K562 (cell line): Measurements from ENCODE around the gene TIMM22. TPM values are rescaled to one million over a fixed set of nuclear protein-coding genes. Genes with fewer than 3 reads are reported as not detected.

ENCODE experiments used
- ATAC-seq: fragments of 200-7000 bp; cut with Tn5 transposase; 3 replicates; pipeline ENCODE4 v1.9.1; 2020; ENCODE audit warnings: moderate library complexity
- BruUV-seq: library from RNA; stranded (reverse); fragments of 400-500 nt; replicated peaks from 2 replicates; lab custom pipeline; 2021; lab: Mats Ljungman, UMichigan
- CTCF ChIA-PET: fragments of 300-600 bp; formaldehyde crosslinking; extraction: SDS; loops from one replicate; lab custom pipeline; 2021; ENCODE audit warnings: low intra/inter-chr PET ratio; lab: Yijun Ruan, JAX
- POLR2A ChIA-PET: fragments of 300-600, 350-650 bp; sonication (Branson Sonifier 250); formaldehyde crosslinking; extraction: SDS; loops from one replicate; lab custom pipeline; 2021; ENCODE audit warnings: antibody characterized with exemption, inconsistent platforms; lab: Yijun Ruan, JAX
- DNase-seq, 4 experiments: peaks; one replicate each; pipeline versions ENCODE4 v3.0.0 to v3.0.0-alpha.2; 2011 to 2018; ENCODE audit warnings: low spot score in 3 of 4, mixed read lengths in 3 of 4; ENCODE audit errors: extremely low read depth in 1 of 4
- FAIRE-seq: peaks from 2 replicates; lab custom pipeline; 2011; peaks lifted over from hg19 to GRCh38; lab: Jason Lieb, UNC
- H2AFZ ChIP-seq: 2 replicates; pipeline ENCODE4 v1.6.0; 2011; ENCODE audit warnings: low read depth, low read length, control low read depth, inconsistent platforms
- H3K27ac ChIP-seq: fragments of 200-600 bp; 3 replicates; pipeline ENCODE4 v1.8.0; 2011; ENCODE audit warnings: low read depth, mild to moderate bottlenecking, control low read depth, inconsistent platforms, low read length, moderate library complexity, mixed read lengths; ENCODE audit errors: extremely low read depth
- H3K27me3 ChIP-seq, 2 experiments: fragments of 300-600 bp in 1 of 2; 2 replicates in 1 of 2; 3 replicates in 1 of 2; pipeline versions ENCODE4 v1.6.0 to v1.8.0; 2011; ENCODE audit warnings: inconsistent platforms in 2 of 2, low read length in 2 of 2, mild to moderate bottlenecking in 1 of 2, mixed read lengths in 1 of 2, moderate library complexity in 1 of 2; ENCODE audit not compliant: control insufficient read depth in 2 of 2, insufficient read depth in 2 of 2
- H3K36me3 ChIP-seq: fragments of 300-600 bp; 3 replicates; pipeline ENCODE4 v1.8.0; 2011; ENCODE audit warnings: mild to moderate bottlenecking, low read length, inconsistent platforms; ENCODE audit not compliant: control insufficient read depth, insufficient read depth
- H3K4me1 ChIP-seq, 2 experiments: fragments of 200-600 bp in 1 of 2; replicated peaks in 1 of 2; 2 replicates in 1 of 2; 3 replicates in 1 of 2; pipeline versions ENCODE4 v1.5.1 to v1.8.0; 2011; ENCODE audit warnings: inconsistent platforms in 2 of 2, low read length in 2 of 2, mild to moderate bottlenecking in 1 of 2, mixed read lengths in 1 of 2, moderate library complexity in 1 of 2; ENCODE audit not compliant: control insufficient read depth in 2 of 2, insufficient read depth in 2 of 2
- H3K4me2 ChIP-seq: 2 replicates; pipeline ENCODE4 v1.6.1; 2011; ENCODE audit warnings: low read length, control low read depth, inconsistent platforms, mixed read lengths; ENCODE audit not compliant: insufficient read depth
- H3K4me3 ChIP-seq: fragments of 200-600 bp; sonication (generic), shearing (Covaris generic); 2 replicates; pipeline ENCODE4 v1.5.1; 2016; ENCODE audit warnings: control low read depth, inconsistent platforms
- H3K79me2 ChIP-seq: fragments of 200-600 bp; 3 replicates; pipeline ENCODE4 v1.8.0; 2011; ENCODE audit warnings: low read length, inconsistent platforms; ENCODE audit not compliant: control insufficient read depth, insufficient read depth
- H3K9ac ChIP-seq, 2 experiments: 2 replicates each; pipeline versions ENCODE4 v1.6.0 to v1.6.1; 2011; ENCODE audit warnings: low read depth in 2 of 2, low read length in 2 of 2, control low read depth in 1 of 2, inconsistent platforms in 1 of 2, mild to moderate bottlenecking in 1 of 2, mixed read lengths in 1 of 2; ENCODE audit not compliant: insufficient read depth in 1 of 2
- H3K9me1 ChIP-seq: one replicate; pipeline ENCODE4 v1.6.0; 2011; ENCODE audit warnings: inconsistent platforms, mild to moderate bottlenecking, low read length, moderate library complexity; ENCODE audit not compliant: control insufficient read depth, insufficient read depth
- H3K9me3 ChIP-seq: replicated peaks from 2 replicates; pipeline ENCODE4 v1.5.1; 2011; ENCODE audit warnings: low read depth, low read length, inconsistent platforms; ENCODE audit not compliant: control insufficient read depth, insufficient read depth
- H4K20me1 ChIP-seq: replicated peaks from 2 replicates; pipeline ENCODE4 v1.6.1; 2011; ENCODE audit warnings: low read length, inconsistent platforms, mixed read lengths; ENCODE audit not compliant: control insufficient read depth, insufficient read depth
- GABPB1 ChIP-seq: sonication (generic); formaldehyde crosslinking; IDR thresholded peaks from 2 replicates; pipeline ENCODE4 v1.8.0; 2022; ENCODE audit warnings: mild to moderate bottlenecking, missing genetic modification reagents
- MED1 ChIP-seq: sonication (generic); formaldehyde crosslinking; IDR thresholded peaks from 2 replicates; pipeline ENCODE4 v1.8.1; 2023; ENCODE audit warnings: missing genetic modification reagents, borderline replicate concordance
- SIRT6 ChIP-seq: IDR thresholded peaks from one replicate; pipeline ENCODE4 v1.6.1; 2012; ENCODE audit warnings: low read depth, mild to moderate bottlenecking, control low read depth, inconsistent platforms, low read length, moderate library complexity
- SMAD4 ChIP-seq: fragments of 250-450 bp; sonication (Bioruptor Pico); conservative IDR thresholded peaks from 2 replicates; pipeline ENCODE4 v1.8.0; 2021; ENCODE audit warnings: inconsistent platforms, mild to moderate bottlenecking, moderate library complexity
- SRSF7 ChIP-seq: fragments of 200-400 bp; formaldehyde crosslinking; optimal IDR thresholded peaks from 2 replicates; pipeline ENCODE3; 2017; ENCODE audit warnings: mild to moderate bottlenecking, low read depth, low read length
- XRCC5 ChIP-seq: fragments of 200-400 bp; formaldehyde crosslinking; IDR thresholded peaks from 2 replicates; pipeline ENCODE4 v1.6.1; 2017; ENCODE audit warnings: low read depth, mild to moderate bottlenecking, low read length
- ZBTB17 ChIP-seq: fragments of 450-650 bp; formaldehyde crosslinking; IDR thresholded peaks from 2 replicates; pipeline ENCODE4 v1.4.0; 2020; ENCODE audit warnings: mild to moderate bottlenecking
- ZNF3 ChIP-seq: fragments of 250-450 bp; sonication (Bioruptor Pico); IDR thresholded peaks from 2 replicates; pipeline ENCODE4 v1.5.0; 2021; ENCODE audit warnings: mild to moderate bottlenecking, moderate library complexity
- WGBS: fragments of 100-300 bp; shearing (Covaris generic); methylation state at CpG from one replicate; pipeline ENCODE4 v1.1.6; 2016; ENCODE audit warnings: low coverage, mixed read lengths; ENCODE audit not compliant: insufficient coverage; ENCODE audit errors: missing lambda C conversion rate; 5-methylcytosine and 5-hydroxymethylcytosine counted together
- in situ Hi-C: fragments of 300-500 bp; cut with MboI; formaldehyde crosslinking; loops from 4 replicates; pipeline ENCODE4 v1.15.0; 2018; ENCODE audit warnings: inconsistent platforms, mixed read lengths
- intact Hi-C: fragments of 100-400 bp; cut with micrococcal nuclease; formaldehyde crosslinking; loops from 2 replicates; pipeline ENCODE4 v1.14.2; 2022
- polyA plus RNA-seq, 8 experiments: library from polyadenylated mRNA; depleted of rRNA in 4 of 8; stranded (reverse) in 5 of 8; unstranded in 3 of 8; fragments of >200 nt; fragmentation: Nextera tagmentation in 2 of 8; fragmentation: Illumina TruSeq in 1 of 8; extraction: Ambion mirVana in 2 of 8; extraction: Trizol in 1 of 8; gene quantifications; 2 replicates each; pipeline versions ENCODE4 v1.2.1 to v1.2.3, GENCODE V29; 2011 to 2014; ENCODE audit warnings: inconsistent platforms in 1 of 8, missing spikeins in 1 of 8
- total RNA-seq, 7 experiments: library from RNA; depleted of rRNA in 6 of 7; stranded (reverse); fragments of >200 nt in 6 of 7; fragmentation: Illumina TruSeq in 2 of 7; extraction: Trizol in 2 of 7; gene quantifications; 2 replicates each; pipeline versions ENCODE4 v1.2.1 to v1.2.3, GENCODE V29; 2011 to 2021; ENCODE audit warnings: low replicate concordance in 1 of 7
- TF ChIP-seq, protein P1 (sequence below), 2 experiments: fragments of 250-450 bp in 1 of 2; fragments of 450-650 bp in 1 of 2; sonication (Bioruptor Pico) in 1 of 2; IDR thresholded peaks; 2 replicates each; pipeline versions ENCODE4 v1.6.1 to v1.8.0; 2016 to 2021; ENCODE audit warnings: mild to moderate bottlenecking in 2 of 2, moderate library complexity in 2 of 2, missing compliant biosample characterization in 1 of 2, missing genetic modification characterization in 1 of 2
- TF ChIP-seq, protein P2 (sequence below): fragments of 450-650 bp; formaldehyde crosslinking; IDR thresholded peaks from 2 replicates; pipeline ENCODE4 v1.4.0; 2020; ENCODE audit warnings: mild to moderate bottlenecking, moderate library complexity
- TF ChIP-seq, protein P3 (sequence below), 2 experiments: fragments of 450-650 bp in 1 of 2; sonication (generic) in 1 of 2; formaldehyde crosslinking; conservative IDR thresholded peaks; 2 replicates each; pipeline versions ENCODE4 v1.4.0 to v1.8.1; 2020 to 2022; ENCODE audit warnings: mild to moderate bottlenecking in 1 of 2, missing genetic modification reagents in 1 of 2

TIMM22 gene
- total and polyA plus RNA-seq, 9 of the 15 experiments (the other 6 are each of a cell fraction or from before 2014, with no cell fraction given): 5.9 to 14.1 (median 10.3) TPM

DNA sequence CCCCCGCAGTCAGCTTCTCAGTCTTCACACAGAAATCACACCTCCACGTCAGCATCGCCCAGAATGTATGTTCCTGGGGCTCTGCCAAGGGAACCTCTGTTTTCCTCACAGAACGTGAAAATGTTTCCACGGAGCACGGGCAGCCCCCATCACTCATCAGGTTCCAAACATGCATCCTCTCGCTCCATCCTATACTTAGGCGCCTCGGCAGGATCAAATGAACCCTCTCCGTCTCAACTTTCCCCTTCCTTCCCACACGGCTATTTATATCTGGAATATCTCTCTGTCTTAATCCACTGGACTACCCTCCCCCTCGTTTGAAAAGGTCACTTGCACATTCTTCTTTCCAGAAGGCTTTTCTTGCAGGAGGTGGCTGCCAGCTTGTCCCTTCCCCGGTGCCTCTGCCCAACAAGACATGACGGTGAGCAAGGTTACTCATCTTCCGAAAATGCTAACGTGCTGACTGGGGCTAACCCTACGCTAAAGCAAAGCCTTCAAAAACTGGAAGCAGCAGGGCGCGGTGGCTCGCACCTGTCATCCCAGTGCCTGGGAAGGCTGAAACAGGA, 39.0 kb upstream of the TIMM22 start:
- Histone ChIP-seq H3K27me3 (peaks cover 6 to 45% of the 10 kb centered on the region in 2 experiments; a peak in 3 of 5 replicates), H3K9me3 (no peaks in the 10 kb centered on the region), H3K9ac (no peak overlapping the region), H3K4me3 (no peak overlapping the region), H3K4me1 (no peaks in the 10 kb centered on the region), H3K36me3 (no peaks in the 10 kb centered on the region), H3K4me2 (no peak overlapping the region), H4K20me1 (no peaks in the 10 kb centered on the region), H3K79me2 (no peaks in the 10 kb centered on the region), H3K9me1 (no peaks in the 10 kb centered on the region), H2AFZ (no peak overlapping the region), H3K27ac (no peak overlapping the region)
- TF ChIP-seq, protein P1, sequence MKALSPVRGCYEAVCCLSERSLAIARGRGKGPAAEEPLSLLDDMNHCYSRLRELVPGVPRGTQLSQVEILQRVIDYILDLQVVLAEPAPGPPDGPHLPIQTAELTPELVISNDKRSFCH (CRISPR knock-in tag; IDR thresholded peaks at IDR 0.05): no peak
- TF ChIP-seq, protein P1 (tag; IDR thresholded peaks at IDR 0.05): peak; percentile 47; the same call in 1 of the 2 replicates
- no peak for TF ChIP-seq MED1 (CRISPR knock-in tag)
- CTCF ChIA-PET: no interaction called here
- no peak for FAIRE-seq
- intact Hi-C loops: no loop called here
- DNase-seq: no peak
- no peak for ATAC-seq
- in situ Hi-C loops: no loop called here
- POLR2A ChIA-PET: no interaction called here
- WGBS: 2% methylated on average over 18 of the region's 20 CpGs
- no TSS peak for BruUV-seq

DNA sequence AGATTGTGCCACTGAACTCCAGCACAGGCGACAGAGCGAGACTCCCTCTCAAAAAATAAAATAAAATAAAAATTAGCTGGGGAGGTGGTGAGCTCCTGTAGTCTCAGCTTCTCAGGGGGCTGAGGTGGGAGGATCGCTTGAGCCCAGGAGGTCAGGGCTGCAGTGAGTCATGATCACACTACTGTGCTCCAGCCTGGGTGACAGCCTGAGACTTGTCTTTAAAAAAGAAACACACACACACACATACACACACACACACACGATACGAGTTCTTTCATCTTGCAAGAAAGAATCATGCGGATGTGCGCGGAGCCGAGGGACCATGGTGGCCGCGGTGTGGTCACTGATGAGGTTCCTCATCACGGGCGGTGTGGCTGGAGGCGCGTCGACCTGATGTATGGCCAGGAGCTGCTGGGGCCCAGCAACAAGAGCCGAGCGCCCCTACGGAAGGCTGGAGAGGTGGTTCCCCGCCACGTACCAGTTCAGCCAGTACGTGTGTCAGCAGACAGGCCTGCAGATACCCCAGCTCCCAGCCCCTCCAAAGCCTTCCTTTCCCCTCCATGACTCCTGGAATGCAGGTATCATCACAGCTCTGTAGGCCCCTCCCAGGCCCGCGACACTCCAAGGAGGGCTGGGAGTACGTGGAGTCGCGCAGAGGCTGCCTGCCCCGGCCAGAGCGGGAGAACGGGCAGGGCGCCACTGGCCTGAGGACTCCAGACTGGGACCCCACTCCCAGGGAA, 38.0 kb upstream of the TIMM22 start:
- in situ Hi-C loops: no loop called here
- ChIA-PET POLR2A (no interaction called here), CTCF (no interaction called here)
- WGBS: 8% methylated on average over 20 of the region's 31 CpGs
- Histone ChIP-seq H3K27me3 (peaks cover 6 to 53% of the 10 kb centered on the region in 2 experiments; a peak in 3 of 5 replicates), H4K20me1 (no peaks in the 10 kb centered on the region), H3K9me3 (no peaks in the 10 kb centered on the region), H3K4me2 (no peak overlapping the region), H3K4me3 (no peak overlapping the region), H3K9ac (no peak overlapping the region), H3K9me1 (no peaks in the 10 kb centered on the region), H2AFZ (no peak overlapping the region), H3K36me3 (no peaks in the 10 kb centered on the region), H3K27ac (no peak overlapping the region), H3K79me2 (no peaks in the 10 kb centered on the region), H3K4me1 (no peaks in the 10 kb centered on the region)
- no peak for FAIRE-seq
- intact Hi-C loops: no loop called here
- ATAC-seq: no peak
- no TSS peak for BruUV-seq
- DNase-seq: no peak
- TF ChIP-seq ZNF3 (CRISPR knock-in tag) (no peak), SRSF7 (no peak), SIRT6 (no peak), GABPB1 (CRISPR knock-in tag) (no peak), XRCC5 (no peak), ZBTB17 (CRISPR knock-in tag) (no peak), SMAD4 (CRISPR knock-in tag) (no peak)
- TF ChIP-seq, protein P2, sequence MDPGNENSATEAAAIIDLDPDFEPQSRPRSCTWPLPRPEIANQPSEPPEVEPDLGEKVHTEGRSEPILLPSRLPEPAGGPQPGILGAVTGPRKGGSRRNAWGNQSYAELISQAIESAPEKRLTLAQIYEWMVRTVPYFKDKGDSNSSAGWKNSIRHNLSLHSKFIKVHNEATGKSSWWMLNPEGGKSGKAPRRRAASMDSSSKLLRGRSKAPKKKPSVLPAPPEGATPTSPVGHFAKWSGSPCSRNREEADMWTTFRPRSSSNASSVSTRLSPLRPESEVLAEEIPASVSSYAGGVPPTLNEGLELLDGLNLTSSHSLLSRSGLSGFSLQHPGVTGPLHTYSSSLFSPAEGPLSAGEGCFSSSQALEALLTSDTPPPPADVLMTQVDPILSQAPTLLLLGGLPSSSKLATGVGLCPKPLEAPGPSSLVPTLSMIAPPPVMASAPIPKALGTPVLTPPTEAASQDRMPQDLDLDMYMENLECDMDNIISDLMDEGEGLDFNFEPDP (CRISPR knock-in tag): no peak
- TF ChIP-seq, protein P3, sequence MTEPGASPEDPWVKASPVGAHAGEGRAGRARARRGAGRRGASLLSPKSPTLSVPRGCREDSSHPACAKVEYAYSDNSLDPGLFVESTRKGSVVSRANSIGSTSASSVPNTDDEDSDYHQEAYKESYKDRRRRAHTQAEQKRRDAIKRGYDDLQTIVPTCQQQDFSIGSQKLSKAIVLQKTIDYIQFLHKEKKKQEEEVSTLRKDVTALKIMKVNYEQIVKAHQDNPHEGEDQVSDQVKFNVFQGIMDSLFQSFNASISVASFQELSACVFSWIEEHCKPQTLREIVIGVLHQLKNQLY (CRISPR knock-in tag; conservative IDR thresholded peaks at IDR 0.05): no peak
